ENCODE data around the gene VASN.

Gene VASN

GRCh38 chr16:4337540-4338088 is 34.0 kb upstream of the VASN start:
- Histone ChIP-seq H3K9me3 (ENCODE audit: insufficient read depth, low read length, severe bottlenecking) (no peaks in the 10 kb centered on the region), H3K4me3 (ENCODE audit: low read depth in 1 of 2, low read length in 2 of 2) (no peak overlapping the region), H3K79me2 (ENCODE audit: insufficient read depth, low read length) (peaks cover 8% of the 10 kb centered on the region; the same call in 1 of the 2 replicates), H3K9ac (ENCODE audit: low read depth, low read length) (no peak overlapping the region), H2AFZ (ENCODE audit: low read depth, low read length) (no peak overlapping the region), H3K4me2 (ENCODE audit: insufficient read depth, low read length) (no peak overlapping the region), H3K27me3 (ENCODE audit: insufficient read depth, low read length, poor library complexity) (no peaks in the 10 kb centered on the region), H4K20me1 (ENCODE audit: insufficient read depth, low read length) (peaks cover 45% of the 10 kb centered on the region), H3K4me1 (ENCODE audit: insufficient read depth, low read length) (no peaks in the 10 kb centered on the region), H3K36me3 (ENCODE audit: insufficient read depth, low read length) (peaks cover 31% of the 10 kb centered on the region), H3K27ac (ENCODE audit: low read length) (no peak overlapping the region)
- DNase-seq: no peak
- no peak for ATAC-seq (ENCODE audit: insufficient read depth, low read depth)
- TF ChIP-seq EZH2 (IDR thresholded peaks at IDR 0.05; ENCODE audit: borderline replicate concordance, low read depth, low read length, severe bottlenecking) (no peak), CTCF (IDR thresholded peaks at IDR 0.05; ENCODE audit: borderline replicate concordance, extremely low read depth, low read length, poor library complexity, severe bottlenecking) (no peak)

GRCh38 chr16:4338125-4338582 is 33.5 kb upstream of the VASN start:
- peaks cover 35% of the 10 kb centered on the region for H3K36me3 ChIP-seq (ENCODE audit: insufficient read depth, low read length)
- no peaks in the 10 kb centered on the region for H3K9me3 ChIP-seq (ENCODE audit: insufficient read depth, low read length, severe bottlenecking)
- no peak overlapping the region for H3K27ac ChIP-seq (ENCODE audit: low read length)
- H3K27me3 ChIP-seq (ENCODE audit: insufficient read depth, low read length, poor library complexity): no peaks in the 10 kb centered on the region
- no peaks in the 10 kb centered on the region for H3K4me1 ChIP-seq (ENCODE audit: insufficient read depth, low read length)
- TF ChIP-seq EZH2 (IDR thresholded peaks at IDR 0.05; ENCODE audit: borderline replicate concordance, low read depth, low read length, severe bottlenecking) (no peak), CTCF (IDR thresholded peaks at IDR 0.05; ENCODE audit: borderline replicate concordance, extremely low read depth, low read length, poor library complexity, severe bottlenecking) (no peak)
- peaks cover 12% of the 10 kb centered on the region for H3K79me2 ChIP-seq (ENCODE audit: insufficient read depth, low read length)
- peaks cover 47% of the 10 kb centered on the region for H4K20me1 ChIP-seq (ENCODE audit: insufficient read depth, low read length)
- H2AFZ ChIP-seq (ENCODE audit: low read depth, low read length): no peak overlapping the region
- no peak overlapping the region for H3K4me3 ChIP-seq (ENCODE audit: low read depth in 1 of 2, low read length in 2 of 2)
- ATAC-seq (ENCODE audit: insufficient read depth, low read depth) (peak; percentile 18; the same call in 1 of the 3 replicates), DNase-seq (no peak)
- no peak overlapping the region for H3K9ac ChIP-seq (ENCODE audit: low read depth, low read length)
- no peak overlapping the region for H3K4me2 ChIP-seq (ENCODE audit: insufficient read depth, low read length)

GRCh38 chr16:4338712-4339299 is 32.8 kb upstream of the VASN start:
- no peak overlapping the region for H3K4me2 ChIP-seq (ENCODE audit: insufficient read depth, low read length)
- H3K27me3 ChIP-seq (ENCODE audit: insufficient read depth, low read length, poor library complexity): no peaks in the 10 kb centered on the region
- H2AFZ ChIP-seq (ENCODE audit: low read depth, low read length): no peak overlapping the region
- DNase-seq: no peak
- ATAC-seq (ENCODE audit: insufficient read depth, low read depth): no peak
- H3K4me3 ChIP-seq (ENCODE audit: low read depth in 1 of 2, low read length in 2 of 2): no peak overlapping the region
- peaks cover 53% of the 10 kb centered on the region for H4K20me1 ChIP-seq (ENCODE audit: insufficient read depth, low read length)
- no peak for TF ChIP-seq CTCF (IDR thresholded peaks at IDR 0.05; ENCODE audit: borderline replicate concordance, extremely low read depth, low read length, poor library complexity, severe bottlenecking)
- TF ChIP-seq EZH2 (IDR thresholded peaks at IDR 0.05; ENCODE audit: borderline replicate concordance, low read depth, low read length, severe bottlenecking): no peak
- H3K4me1 ChIP-seq (ENCODE audit: insufficient read depth, low read length): no peaks in the 10 kb centered on the region
- H3K9ac ChIP-seq (ENCODE audit: low read depth, low read length): no peak overlapping the region
- peaks cover 41% of the 10 kb centered on the region for H3K36me3 ChIP-seq (ENCODE audit: insufficient read depth, low read length)
- H3K27ac ChIP-seq (ENCODE audit: low read length): no peak overlapping the region
- peaks cover 19% of the 10 kb centered on the region for H3K79me2 ChIP-seq (ENCODE audit: insufficient read depth, low read length)
- H3K9me3 ChIP-seq (ENCODE audit: insufficient read depth, low read length, severe bottlenecking): no peaks in the 10 kb centered on the region

Data from DND-41 (cell line).